Measurements from ENCODE around the gene LRRC75A.

GRCh38 chr17:16477255-16477654 is 14.7 kb downstream of the LRRC75A start:
- no peak for TF ChIP-seq CTCF (IDR thresholded peaks at IDR 0.05)
- TF ChIP-seq JUN (CRISPR knock-in tag; IDR thresholded peaks at IDR 0.05): no peak
- TF ChIP-seq, protein P1, sequence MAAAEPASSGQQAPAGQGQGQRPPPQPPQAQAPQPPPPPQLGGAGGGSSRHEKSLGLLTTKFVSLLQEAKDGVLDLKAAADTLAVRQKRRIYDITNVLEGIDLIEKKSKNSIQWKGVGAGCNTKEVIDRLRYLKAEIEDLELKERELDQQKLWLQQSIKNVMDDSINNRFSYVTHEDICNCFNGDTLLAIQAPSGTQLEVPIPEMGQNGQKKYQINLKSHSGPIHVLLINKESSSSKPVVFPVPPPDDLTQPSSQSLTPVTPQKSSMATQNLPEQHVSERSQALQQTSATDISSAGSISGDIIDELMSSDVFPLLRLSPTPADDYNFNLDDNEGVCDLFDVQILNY (CRISPR knock-in tag; IDR thresholded peaks at IDR 0.05): no peak
- no peak for TF ChIP-seq ZNF416 (CRISPR knock-in tag; IDR thresholded peaks at IDR 0.05)
- no peak for TF ChIP-seq MXD4 (CRISPR knock-in tag; IDR thresholded peaks at IDR 0.05; ENCODE audit: borderline replicate concordance)
- no peak for TF ChIP-seq USF2 (CRISPR knock-in tag; IDR thresholded peaks at IDR 0.05)
